ENCODE measurements around the gene SMURF2.

Gene SMURF2

DNA sequence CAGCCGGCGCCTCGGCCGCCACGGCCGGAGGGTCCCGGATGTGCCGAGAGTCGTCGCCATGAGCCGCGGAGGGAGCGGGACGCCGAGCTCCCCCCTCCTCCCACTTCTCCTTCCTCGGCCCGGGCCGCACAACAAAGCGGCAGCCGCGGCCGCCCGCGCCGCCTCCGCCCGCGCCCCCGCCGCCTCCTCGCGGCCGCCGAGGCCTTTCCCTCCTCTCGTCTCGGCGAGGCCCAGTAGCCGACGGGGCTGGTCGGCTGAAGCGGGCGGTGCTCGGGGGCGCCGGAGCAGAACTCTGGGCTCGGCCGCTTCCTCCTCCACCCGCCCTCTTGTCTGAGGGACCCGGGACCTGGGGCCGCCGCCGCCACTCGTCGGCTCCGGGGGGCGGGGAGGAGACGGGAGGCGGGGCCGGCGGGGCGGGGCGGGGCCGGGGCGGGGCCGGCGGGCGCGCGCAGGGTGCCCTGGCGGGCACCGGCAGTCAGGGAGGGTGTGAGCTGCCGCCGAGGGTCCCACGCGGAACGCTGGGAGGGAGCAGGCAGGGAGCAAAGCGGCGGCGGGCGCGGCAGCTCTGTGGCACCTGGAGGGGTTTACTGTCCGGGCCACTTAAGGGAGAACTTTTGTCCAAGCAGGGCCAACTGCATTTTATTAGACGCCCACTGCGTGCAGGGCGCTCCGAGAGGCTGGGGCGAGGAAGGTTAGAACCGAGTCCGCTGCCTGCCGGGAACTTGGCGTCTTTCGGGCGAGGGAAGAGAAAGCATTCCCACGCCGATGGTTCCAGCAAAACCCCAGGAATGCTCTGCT, at the start of gene SMURF2:
Gene SMURF2 (minus strand): TSS at position 332 of the 798 bp plus-strand sequence. CDS start 427 bp downstream, outside the sequence.
- TF ChIP-seq BACH2 (CRISPR knock-in tag; IDR thresholded peaks at IDR 0.05; ENCODE audit: borderline replicate concordance): no peak
- TF ChIP-seq ZFP30 (CRISPR knock-in tag; IDR thresholded peaks at IDR 0.05): no peak
- TF ChIP-seq ZC3H10 (CRISPR knock-in tag; IDR thresholded peaks at IDR 0.05): 0 out of 2 replicates have a peak, but pooled peaks have one; percentile 51
- TF ChIP-seq, protein P1, sequence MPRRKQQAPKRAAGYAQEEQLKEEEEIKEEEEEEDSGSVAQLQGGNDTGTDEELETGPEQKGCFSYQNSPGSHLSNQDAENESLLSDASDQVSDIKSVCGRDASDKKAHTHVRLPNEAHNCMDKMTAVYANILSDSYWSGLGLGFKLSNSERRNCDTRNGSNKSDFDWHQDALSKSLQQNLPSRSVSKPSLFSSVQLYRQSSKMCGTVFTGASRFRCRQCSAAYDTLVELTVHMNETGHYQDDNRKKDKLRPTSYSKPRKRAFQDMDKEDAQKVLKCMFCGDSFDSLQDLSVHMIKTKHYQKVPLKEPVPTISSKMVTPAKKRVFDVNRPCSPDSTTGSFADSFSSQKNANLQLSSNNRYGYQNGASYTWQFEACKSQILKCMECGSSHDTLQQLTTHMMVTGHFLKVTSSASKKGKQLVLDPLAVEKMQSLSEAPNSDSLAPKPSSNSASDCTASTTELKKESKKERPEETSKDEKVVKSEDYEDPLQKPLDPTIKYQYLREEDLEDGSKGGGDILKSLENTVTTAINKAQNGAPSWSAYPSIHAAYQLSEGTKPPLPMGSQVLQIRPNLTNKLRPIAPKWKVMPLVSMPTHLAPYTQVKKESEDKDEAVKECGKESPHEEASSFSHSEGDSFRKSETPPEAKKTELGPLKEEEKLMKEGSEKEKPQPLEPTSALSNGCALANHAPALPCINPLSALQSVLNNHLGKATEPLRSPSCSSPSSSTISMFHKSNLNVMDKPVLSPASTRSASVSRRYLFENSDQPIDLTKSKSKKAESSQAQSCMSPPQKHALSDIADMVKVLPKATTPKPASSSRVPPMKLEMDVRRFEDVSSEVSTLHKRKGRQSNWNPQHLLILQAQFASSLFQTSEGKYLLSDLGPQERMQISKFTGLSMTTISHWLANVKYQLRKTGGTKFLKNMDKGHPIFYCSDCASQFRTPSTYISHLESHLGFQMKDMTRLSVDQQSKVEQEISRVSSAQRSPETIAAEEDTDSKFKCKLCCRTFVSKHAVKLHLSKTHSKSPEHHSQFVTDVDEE (CRISPR knock-in tag; IDR thresholded peaks at IDR 0.05): peak; percentile 83
- peak; percentile 76 for ATAC-seq

DNA sequence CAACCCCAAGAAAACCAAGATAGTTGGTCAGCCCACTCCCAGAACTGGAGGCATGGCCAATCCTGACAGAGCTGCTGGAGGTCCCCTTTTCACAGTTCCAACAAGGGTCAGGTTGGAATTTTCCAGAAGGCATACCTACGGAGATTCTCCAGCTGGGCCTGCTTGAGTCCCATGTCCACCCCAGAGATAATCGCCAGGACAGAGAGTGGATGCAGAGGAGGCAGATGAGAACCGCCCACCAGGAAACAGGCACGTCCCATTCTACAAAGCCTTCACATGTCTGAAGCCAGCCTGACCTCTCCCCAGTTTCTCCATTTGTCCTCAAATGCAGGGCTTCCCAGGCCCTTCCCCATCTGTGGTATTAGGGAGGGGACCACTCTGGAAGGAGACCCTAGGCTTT, 47.4 kb upstream of the SMURF2 start:
- no peak for ATAC-seq
- TF ChIP-seq TOX (CRISPR knock-in tag; IDR thresholded peaks at IDR 0.05; ENCODE audit: borderline replicate concordance): no peak
- TF ChIP-seq ZNF8 (CRISPR knock-in tag; IDR thresholded peaks at IDR 0.05): no peak
- TF ChIP-seq GLIS3 (CRISPR knock-in tag; IDR thresholded peaks at IDR 0.05): no peak
- TF ChIP-seq ISL1 (CRISPR knock-in tag; IDR thresholded peaks at IDR 0.05): no peak
- TF ChIP-seq ZFP30 (CRISPR knock-in tag; IDR thresholded peaks at IDR 0.05): no peak

DNA sequence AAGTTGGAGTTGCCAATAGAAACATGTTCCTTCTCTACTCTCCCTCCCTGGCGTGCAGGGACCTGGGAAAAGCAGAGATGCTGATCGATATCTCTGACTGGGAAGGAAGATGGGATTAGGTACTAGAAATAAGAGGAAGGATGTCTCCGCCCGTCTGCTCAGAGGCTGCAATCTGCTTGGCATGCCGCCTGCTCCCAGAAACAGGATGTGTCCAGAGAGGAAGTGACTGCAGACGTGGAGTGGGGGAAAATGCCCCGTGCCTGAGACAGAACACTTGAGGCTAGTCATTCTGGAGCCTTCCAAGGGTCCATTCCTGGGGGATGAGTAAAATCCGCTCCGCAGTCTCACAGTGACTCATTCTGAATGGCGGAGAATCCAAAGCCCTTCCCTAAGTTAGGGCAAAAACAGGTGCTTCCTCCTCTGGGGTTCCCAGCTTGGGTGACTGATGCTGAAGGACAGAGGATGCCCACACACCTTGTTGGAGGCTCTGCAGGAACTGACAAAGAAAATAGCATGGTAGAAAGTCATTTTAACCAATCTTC, 45.0 kb upstream of the SMURF2 start:
- peak; percentile 92 for ATAC-seq
- TF ChIP-seq SNAI2 (CRISPR knock-in tag; IDR thresholded peaks at IDR 0.05) (peak; percentile 81; the same call in 1 of the 2 replicates), CSDC2 (CRISPR knock-in tag; IDR thresholded peaks at IDR 0.05) (peak; percentile 78; the same call in 1 of the 2 replicates)
- TF ChIP-seq, protein P2, sequence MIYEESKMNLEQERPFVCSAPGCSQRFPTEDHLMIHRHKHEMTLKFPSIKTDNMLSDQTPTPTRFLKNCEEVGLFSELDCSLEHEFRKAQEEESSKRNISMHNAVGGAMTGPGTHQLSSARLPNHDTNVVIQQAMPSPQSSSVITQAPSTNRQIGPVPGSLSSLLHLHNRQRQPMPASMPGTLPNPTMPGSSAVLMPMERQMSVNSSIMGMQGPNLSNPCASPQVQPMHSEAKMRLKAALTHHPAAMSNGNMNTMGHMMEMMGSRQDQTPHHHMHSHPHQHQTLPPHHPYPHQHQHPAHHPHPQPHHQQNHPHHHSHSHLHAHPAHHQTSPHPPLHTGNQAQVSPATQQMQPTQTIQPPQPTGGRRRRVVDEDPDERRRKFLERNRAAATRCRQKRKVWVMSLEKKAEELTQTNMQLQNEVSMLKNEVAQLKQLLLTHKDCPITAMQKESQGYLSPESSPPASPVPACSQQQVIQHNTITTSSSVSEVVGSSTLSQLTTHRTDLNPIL (CRISPR knock-in tag; IDR thresholded peaks at IDR 0.05; ENCODE audit: low read depth): no peak

DNA sequence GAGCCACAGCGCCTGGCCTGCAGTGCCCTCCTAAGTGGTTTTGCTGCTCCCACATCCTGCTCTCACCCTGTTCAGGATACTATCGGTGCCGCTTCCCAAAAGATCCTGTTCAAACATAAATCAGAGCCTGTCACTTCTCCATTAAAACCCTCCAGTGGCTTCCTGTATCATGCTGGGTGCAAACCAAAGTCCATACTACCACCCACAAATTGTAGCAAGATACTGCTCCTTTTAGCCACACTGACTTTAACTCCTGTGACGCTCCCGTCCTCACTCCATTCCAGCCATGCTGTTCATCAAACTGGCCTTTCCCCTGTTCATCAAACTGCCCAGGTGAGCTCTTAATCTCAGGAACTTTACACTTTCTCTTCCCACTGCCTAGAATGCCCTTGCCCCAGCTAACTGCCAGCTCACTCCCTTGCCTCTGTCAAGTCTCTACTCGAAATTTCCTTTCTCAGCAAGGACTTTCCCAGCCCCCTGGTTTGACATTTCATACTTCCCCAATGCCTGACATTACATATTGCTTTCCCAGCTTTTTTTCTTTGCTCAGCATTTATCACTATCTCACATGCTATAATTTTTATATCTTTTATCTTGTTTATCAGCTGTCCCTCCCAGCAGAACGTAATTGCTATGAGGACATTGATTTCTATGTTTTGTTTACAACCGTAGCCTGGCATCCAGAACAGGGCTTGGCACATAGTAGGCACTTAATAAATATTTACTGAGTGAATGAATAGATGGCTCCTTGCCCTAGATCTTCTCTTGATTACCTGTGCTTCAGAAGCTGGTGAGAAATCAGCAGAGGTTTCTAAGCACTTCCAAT, 44.3 kb upstream of the SMURF2 start:
- ATAC-seq: peak; percentile 39
- TF ChIP-seq, protein P1 (CRISPR knock-in tag; IDR thresholded peaks at IDR 0.05): no peak
- TF ChIP-seq ZNF565 (CRISPR knock-in tag; conservative IDR thresholded peaks at IDR 0.05; ENCODE audit: low read depth): no peak
- TF ChIP-seq ZNF70 (CRISPR knock-in tag; IDR thresholded peaks at IDR 0.05): no peak
- no peak for TF ChIP-seq BACH2 (CRISPR knock-in tag; IDR thresholded peaks at IDR 0.05; ENCODE audit: borderline replicate concordance)
- TF ChIP-seq, protein P3, sequence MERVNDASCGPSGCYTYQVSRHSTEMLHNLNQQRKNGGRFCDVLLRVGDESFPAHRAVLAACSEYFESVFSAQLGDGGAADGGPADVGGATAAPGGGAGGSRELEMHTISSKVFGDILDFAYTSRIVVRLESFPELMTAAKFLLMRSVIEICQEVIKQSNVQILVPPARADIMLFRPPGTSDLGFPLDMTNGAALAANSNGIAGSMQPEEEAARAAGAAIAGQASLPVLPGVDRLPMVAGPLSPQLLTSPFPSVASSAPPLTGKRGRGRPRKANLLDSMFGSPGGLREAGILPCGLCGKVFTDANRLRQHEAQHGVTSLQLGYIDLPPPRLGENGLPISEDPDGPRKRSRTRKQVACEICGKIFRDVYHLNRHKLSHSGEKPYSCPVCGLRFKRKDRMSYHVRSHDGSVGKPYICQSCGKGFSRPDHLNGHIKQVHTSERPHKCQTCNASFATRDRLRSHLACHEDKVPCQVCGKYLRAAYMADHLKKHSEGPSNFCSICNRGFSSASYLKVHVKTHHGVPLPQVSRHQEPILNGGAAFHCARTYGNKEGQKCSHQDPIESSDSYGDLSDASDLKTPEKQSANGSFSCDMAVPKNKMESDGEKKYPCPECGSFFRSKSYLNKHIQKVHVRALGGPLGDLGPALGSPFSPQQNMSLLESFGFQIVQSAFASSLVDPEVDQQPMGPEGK (CRISPR knock-in tag; IDR thresholded peaks at IDR 0.05; ENCODE audit: borderline replicate concordance): no peak; the same call in 1 of the 2 replicates
- TF ChIP-seq RARB (CRISPR knock-in tag; IDR thresholded peaks at IDR 0.05): no peak
- TF ChIP-seq, protein P4, sequence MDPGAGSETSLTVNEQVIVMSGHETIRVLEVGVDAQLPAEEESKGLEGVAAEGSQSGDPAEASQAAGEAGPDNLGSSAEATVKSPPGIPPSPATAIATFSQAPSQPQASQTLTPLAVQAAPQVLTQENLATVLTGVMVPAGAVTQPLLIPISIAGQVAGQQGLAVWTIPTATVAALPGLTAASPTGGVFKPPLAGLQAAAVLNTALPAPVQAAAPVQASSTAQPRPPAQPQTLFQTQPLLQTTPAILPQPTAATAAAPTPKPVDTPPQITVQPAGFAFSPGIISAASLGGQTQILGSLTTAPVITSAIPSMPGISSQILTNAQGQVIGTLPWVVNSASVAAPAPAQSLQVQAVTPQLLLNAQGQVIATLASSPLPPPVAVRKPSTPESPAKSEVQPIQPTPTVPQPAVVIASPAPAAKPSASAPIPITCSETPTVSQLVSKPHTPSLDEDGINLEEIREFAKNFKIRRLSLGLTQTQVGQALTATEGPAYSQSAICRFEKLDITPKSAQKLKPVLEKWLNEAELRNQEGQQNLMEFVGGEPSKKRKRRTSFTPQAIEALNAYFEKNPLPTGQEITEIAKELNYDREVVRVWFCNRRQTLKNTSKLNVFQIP (CRISPR knock-in tag; IDR thresholded peaks at IDR 0.05; ENCODE audit: borderline replicate concordance, low read depth): no peak
- no peak for TF ChIP-seq ZFP30 (CRISPR knock-in tag; IDR thresholded peaks at IDR 0.05)
- TF ChIP-seq GLIS3 (CRISPR knock-in tag; IDR thresholded peaks at IDR 0.05): no peak
- TF ChIP-seq ARNTL (CRISPR knock-in tag; IDR thresholded peaks at IDR 0.05; ENCODE audit: borderline replicate concordance, low read depth): no peak
- TF ChIP-seq, protein P2 (CRISPR knock-in tag; IDR thresholded peaks at IDR 0.05; ENCODE audit: low read depth): peak; percentile 72
- no peak for TF ChIP-seq TCF4 (CRISPR knock-in tag; IDR thresholded peaks at IDR 0.05; ENCODE audit: borderline replicate concordance)
- TF ChIP-seq, protein P5, sequence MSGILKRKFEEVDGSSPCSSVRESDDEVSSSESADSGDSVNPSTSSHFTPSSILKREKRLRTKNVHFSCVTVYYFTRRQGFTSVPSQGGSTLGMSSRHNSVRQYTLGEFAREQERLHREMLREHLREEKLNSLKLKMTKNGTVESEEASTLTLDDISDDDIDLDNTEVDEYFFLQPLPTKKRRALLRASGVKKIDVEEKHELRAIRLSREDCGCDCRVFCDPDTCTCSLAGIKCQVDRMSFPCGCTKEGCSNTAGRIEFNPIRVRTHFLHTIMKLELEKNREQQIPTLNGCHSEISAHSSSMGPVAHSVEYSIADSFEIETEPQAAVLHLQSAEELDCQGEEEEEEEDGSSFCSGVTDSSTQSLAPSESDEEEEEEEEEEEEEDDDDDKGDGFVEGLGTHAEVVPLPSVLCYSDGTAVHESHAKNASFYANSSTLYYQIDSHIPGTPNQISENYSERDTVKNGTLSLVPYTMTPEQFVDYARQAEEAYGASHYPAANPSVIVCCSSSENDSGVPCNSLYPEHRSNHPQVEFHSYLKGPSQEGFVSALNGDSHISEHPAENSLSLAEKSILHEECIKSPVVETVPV (CRISPR knock-in tag; IDR thresholded peaks at IDR 0.05): no peak
